Esophagus muscularis mucosa (tissue), 4 donors: ENCODE data around the gene LARP4B. TPM values are rescaled to one million over a fixed set of nuclear protein-coding genes. Genes with fewer than 3 reads are reported as not detected.

Experiments used
- DNase-seq: peaks from one replicate; pipeline ENCODE4 v3.0.0-alpha.2; 2017; ENCODE audit errors: extremely low spot score
- H3K27ac ChIP-seq, 4 donors: fragments of 200-600 bp; sonication (generic); replicated peaks in 1 of 4; 1 replicate in 3 of 4; 2 replicates in 1 of 4; pipeline ENCODE4 v1.5.1; 2016 to 2019; ENCODE audit warnings: mild to moderate bottlenecking in 1 of 4
- H3K27me3 ChIP-seq, 4 donors: fragments of 200-600 bp; sonication (generic); one replicate each; pipeline versions ENCODE4 v1.5.1 to v1.6.0; 2016 to 2019
- H3K36me3 ChIP-seq, 4 donors: fragments of 200-600 bp; sonication (generic); one replicate each; pipeline ENCODE4 v1.5.1; 2016 to 2019
- H3K4me1 ChIP-seq, 4 donors: fragments of 200-600 bp; sonication (generic); one replicate each; pipeline ENCODE4 v1.5.1; 2016 to 2019
- H3K4me3 ChIP-seq, 4 donors: fragments of 200-600 bp; sonication (generic); 1 replicate in 2 of 4; 2 replicates in 2 of 4; pipeline ENCODE4 v1.5.1; 2016 to 2019; ENCODE audit warnings: mild to moderate bottlenecking in 4 of 4, moderate library complexity in 1 of 4
- H3K9me3 ChIP-seq, 4 donors: fragments of 200-600 bp; sonication (generic); 1 replicate in 3 of 4; 2 replicates in 1 of 4; pipeline ENCODE4 v1.5.1; 2016 to 2019
- EP300 ChIP-seq: sonication (generic); formaldehyde crosslinking; IDR thresholded peaks from one replicate; pipeline ENCODE4 v1.6.1; 2017; ENCODE audit warnings: antibody characterized with exemption
- POLR2A ChIP-seq: fragments of 450-650 bp; IDR thresholded peaks from one replicate; pipeline ENCODE4 v1.6.1; 2017; ENCODE audit warnings: antibody characterized with exemption, moderate library complexity, mild to moderate bottlenecking, low read depth
- POLR2AphosphoS5 ChIP-seq, 2 donors: sonication (generic); formaldehyde crosslinking; IDR thresholded peaks; one replicate each; pipeline ENCODE4 v1.6.1; 2017; ENCODE audit warnings: antibody characterized with exemption in 2 of 2
- WGBS: methylation state at CpG from one replicate; pipeline ENCODE4 v1.1.5; 2018; 5-methylcytosine and 5-hydroxymethylcytosine counted together
- intact Hi-C: fragments of 100-400 bp; cut with DNase I; formaldehyde crosslinking; loops from one replicate; pipeline ENCODE4 v1.15.1; 2023
- total RNA-seq, 4 donors: library from RNA; depleted of rRNA; stranded (reverse); fragments of >200 nt; gene quantifications; one replicate each; pipeline versions ENCODE4 v1.1.0 to v1.2.1, GENCODE V29; 2016
- TF ChIP-seq, protein P1 (sequence below), 3 experiments: fragments of 200-600 bp in 2 of 3; fragments of 450-650 bp in 1 of 3; sonication (generic) in 2 of 3; IDR thresholded peaks; one replicate each; pipeline ENCODE4 v1.5.1; 2017 to 2019; ENCODE audit warnings: antibody characterized with exemption in 3 of 3, mild to moderate bottlenecking in 2 of 3, moderate library complexity in 1 of 3

Gene LARP4B
- total RNA-seq, 4 donors from 2014 or later, result 35.6 to 43.1 (median 38.2) TPM

DNA sequence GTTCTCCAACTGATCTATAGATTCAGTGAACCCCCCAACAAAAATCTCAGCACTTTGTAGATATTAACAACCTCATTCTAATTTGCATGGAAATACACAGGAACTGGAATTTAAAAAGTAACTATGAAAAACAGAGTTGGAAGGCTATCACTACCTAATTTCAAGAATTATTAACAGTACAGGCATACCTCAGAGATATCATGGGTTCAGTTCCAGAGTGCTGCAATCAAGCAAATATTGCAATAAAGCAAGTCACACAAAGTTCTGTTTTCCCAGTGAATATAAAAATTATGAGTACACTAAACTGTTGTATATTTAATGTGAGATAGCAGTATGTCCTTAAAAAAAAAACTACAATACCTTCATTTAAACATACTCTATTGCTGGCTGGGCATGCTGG, 78.5 kb downstream of the LARP4B start:
- DNase-seq, result no peak
- Histone ChIP-seq H3K27ac (no peak overlapping the region), H3K9me3 (no peaks in the 10 kb centered on the region), H3K4me1 (peaks cover 3 to 14% (median 8%) of the 10 kb centered on the region in 4 donors), H3K36me3 (peaks cover 0 to 27% (median 9%) of the 10 kb centered on the region in 4 donors), H3K27me3 (no peaks in the 10 kb centered on the region), H3K4me3 (no peak overlapping the region)
- intact Hi-C loops, result no loop called here
- TF ChIP-seq POLR2A (no peak), EP300 (no peak), POLR2AphosphoS5 (IDR thresholded peaks at IDR 0.05) (no peak)
- TF ChIP-seq, protein P1, sequence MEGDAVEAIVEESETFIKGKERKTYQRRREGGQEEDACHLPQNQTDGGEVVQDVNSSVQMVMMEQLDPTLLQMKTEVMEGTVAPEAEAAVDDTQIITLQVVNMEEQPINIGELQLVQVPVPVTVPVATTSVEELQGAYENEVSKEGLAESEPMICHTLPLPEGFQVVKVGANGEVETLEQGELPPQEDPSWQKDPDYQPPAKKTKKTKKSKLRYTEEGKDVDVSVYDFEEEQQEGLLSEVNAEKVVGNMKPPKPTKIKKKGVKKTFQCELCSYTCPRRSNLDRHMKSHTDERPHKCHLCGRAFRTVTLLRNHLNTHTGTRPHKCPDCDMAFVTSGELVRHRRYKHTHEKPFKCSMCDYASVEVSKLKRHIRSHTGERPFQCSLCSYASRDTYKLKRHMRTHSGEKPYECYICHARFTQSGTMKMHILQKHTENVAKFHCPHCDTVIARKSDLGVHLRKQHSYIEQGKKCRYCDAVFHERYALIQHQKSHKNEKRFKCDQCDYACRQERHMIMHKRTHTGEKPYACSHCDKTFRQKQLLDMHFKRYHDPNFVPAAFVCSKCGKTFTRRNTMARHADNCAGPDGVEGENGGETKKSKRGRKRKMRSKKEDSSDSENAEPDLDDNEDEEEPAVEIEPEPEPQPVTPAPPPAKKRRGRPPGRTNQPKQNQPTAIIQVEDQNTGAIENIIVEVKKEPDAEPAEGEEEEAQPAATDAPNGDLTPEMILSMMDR (IDR thresholded peaks at IDR 0.05), result no peak

DNA sequence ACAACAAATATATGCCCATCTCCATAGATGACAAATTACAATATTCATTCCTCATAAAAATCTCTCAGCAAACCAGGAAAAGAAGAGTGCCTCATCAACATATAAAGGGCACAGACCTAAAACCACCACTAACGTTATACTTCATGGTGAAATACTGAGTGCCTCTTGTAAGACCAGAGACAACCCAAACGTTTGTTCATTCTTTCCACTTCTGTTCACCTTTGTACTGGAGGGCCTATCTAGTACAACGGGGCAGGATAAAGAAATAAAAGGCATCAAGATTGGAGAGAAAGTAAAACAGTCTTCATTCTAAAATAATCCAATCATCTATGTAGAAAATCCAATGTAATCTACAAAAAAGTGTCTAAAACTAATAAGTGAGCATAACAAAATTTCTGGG, 79.1 kb downstream of the LARP4B start:
- intact Hi-C loops, result no loop called here
- no peaks in the 10 kb centered on the region for H3K9me3 ChIP-seq
- 75% methylated on average over 3 of the region's 3 CpGs for WGBS
- H3K4me1 ChIP-seq, result peaks cover 3 to 15% (median 10%) of the 10 kb centered on the region in 4 donors
- no peaks in the 10 kb centered on the region for H3K27me3 ChIP-seq
- DNase-seq, result no peak
- H3K36me3 ChIP-seq, result peaks cover 3 to 29% (median 12%) of the 10 kb centered on the region in 4 donors
- no peak overlapping the region for H3K27ac ChIP-seq
- TF ChIP-seq, protein P1 (IDR thresholded peaks at IDR 0.05), result no peak
- TF ChIP-seq EP300, result no peak
- TF ChIP-seq POLR2A, result no peak
- TF ChIP-seq POLR2AphosphoS5 (IDR thresholded peaks at IDR 0.05), result no peak
- H3K4me3 ChIP-seq, result no peak overlapping the region

DNA sequence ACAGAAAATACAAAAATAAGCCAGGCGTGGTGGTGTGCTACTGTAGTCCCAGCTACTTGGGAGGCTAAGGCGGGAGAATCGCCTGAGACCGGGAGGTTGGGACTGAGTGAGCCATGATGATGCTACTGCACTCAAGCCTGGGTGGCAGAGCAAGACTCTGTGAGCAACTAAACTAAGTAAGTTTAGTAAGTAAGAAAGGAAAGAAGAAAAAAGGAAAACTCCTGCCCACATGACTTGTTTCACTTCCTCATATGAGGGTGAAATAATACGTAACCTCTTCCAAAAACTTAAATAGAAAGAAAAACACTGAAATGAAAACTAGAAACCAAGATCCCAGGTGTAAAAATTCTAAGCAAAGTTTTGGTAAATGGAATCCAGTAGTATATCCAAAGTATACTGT, 79.6 kb downstream of the LARP4B start:
- Histone ChIP-seq H3K27ac (no peak overlapping the region), H3K4me1 (peaks cover 2 to 16% (median 10%) of the 10 kb centered on the region in 4 donors), H3K9me3 (no peaks in the 10 kb centered on the region), H3K36me3 (peaks cover 6 to 31% (median 13%) of the 10 kb centered on the region in 4 donors), H3K27me3 (no peaks in the 10 kb centered on the region), H3K4me3 (no peak overlapping the region)
- WGBS, result 98% methylated on average over 5 of the region's 5 CpGs
- intact Hi-C loops, result no loop called here
- no peak for DNase-seq
- TF ChIP-seq, protein P1 (IDR thresholded peaks at IDR 0.05), result no peak
- TF ChIP-seq POLR2A (no peak), POLR2AphosphoS5 (IDR thresholded peaks at IDR 0.05) (no peak), EP300 (no peak)

DNA sequence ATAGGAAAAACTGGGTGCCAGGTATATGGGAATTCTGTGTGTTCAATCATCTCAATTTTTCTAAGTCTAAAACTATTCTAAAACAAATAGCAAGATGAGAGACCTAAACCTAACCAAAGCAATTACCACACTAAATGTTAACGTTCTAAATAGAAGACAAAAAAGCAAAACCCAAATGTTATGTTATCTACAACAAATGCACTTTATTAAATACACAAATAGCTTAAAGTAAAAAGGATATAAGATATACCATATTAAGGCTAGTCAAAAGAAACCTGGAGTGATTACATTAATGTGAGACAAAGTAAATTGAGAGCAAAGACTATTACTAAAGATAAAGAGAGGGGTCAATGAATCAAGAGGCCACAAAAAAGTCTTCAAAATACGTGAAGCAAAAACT, 81.4 kb downstream of the LARP4B start:
- no peak for DNase-seq
- Histone ChIP-seq H3K9me3 (no peaks in the 10 kb centered on the region), H3K4me3 (no peak overlapping the region), H3K27ac (no peak overlapping the region), H3K36me3 (peaks cover 6 to 32% (median 13%) of the 10 kb centered on the region in 4 donors), H3K4me1 (peaks cover 4 to 27% (median 13%) of the 10 kb centered on the region in 4 donors), H3K27me3 (no peaks in the 10 kb centered on the region)
- TF ChIP-seq POLR2A, result no peak
- TF ChIP-seq EP300, result no peak
- TF ChIP-seq, protein P1 (IDR thresholded peaks at IDR 0.05), result no peak
- no peak for TF ChIP-seq POLR2AphosphoS5 (IDR thresholded peaks at IDR 0.05)
- intact Hi-C loops, result no loop called here
- 95% methylated on average over 2 of the region's 2 CpGs for WGBS

DNA sequence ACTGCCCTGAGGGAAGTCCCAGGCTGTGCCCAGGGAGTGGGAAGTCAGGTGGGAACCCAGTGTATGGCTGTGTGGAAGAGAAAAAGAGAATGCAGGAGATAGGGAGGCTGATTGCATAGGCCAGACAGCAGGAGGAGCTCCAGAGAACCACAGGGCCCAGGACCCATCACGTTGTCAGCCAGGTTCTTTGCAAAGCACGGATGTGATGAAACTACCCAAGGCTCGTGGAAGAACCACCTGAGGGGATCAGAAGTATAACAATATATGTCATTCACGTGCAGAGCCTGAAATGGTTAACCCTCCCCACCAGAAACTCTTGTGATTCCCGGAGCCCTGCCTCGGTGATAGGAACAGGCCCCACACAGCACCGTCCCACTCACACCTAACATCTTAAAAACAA, 83.6 kb downstream of the LARP4B start:
- H3K27ac ChIP-seq, result no peak overlapping the region
- no peaks in the 10 kb centered on the region for H3K9me3 ChIP-seq
- peaks cover 12 to 39% (median 19%) of the 10 kb centered on the region in 4 donors for H3K36me3 ChIP-seq
- WGBS, result 84% methylated on average over 7 of the region's 7 CpGs
- intact Hi-C loops, result no loop called here
- H3K4me1 ChIP-seq, result peaks cover 7 to 27% (median 15%) of the 10 kb centered on the region in 4 donors
- TF ChIP-seq POLR2A (no peak), EP300 (no peak), POLR2AphosphoS5 (IDR thresholded peaks at IDR 0.05) (no peak)
- TF ChIP-seq, protein P1 (IDR thresholded peaks at IDR 0.05), result no peak
- no peaks in the 10 kb centered on the region for H3K27me3 ChIP-seq
- DNase-seq, result no peak
- H3K4me3 ChIP-seq, result no peak overlapping the region
